Fibroblast of lung (primary cell): ENCODE data around the gene LLCFC1. TPM values are rescaled to one million over a fixed set of nuclear protein-coding genes. Genes with fewer than 3 reads are reported as not detected.

ENCODE experiments used
- DNase-seq, 2 donors: peaks; one replicate each; pipeline versions ENCODE4 v3.0.0 to v3.0.0-alpha.2; 2010; ENCODE audit warnings: low read depth in 2 of 2
- H2AFZ ChIP-seq: 2 replicates; pipeline ENCODE4 v1.5.1; 2012; ENCODE audit warnings: low read length, control low read depth, inconsistent platforms
- H3K27ac ChIP-seq: 2 replicates; pipeline ENCODE4 v1.5.1; 2011; ENCODE audit warnings: low read length, control low read depth; ENCODE audit not compliant: insufficient read depth
- H3K27me3 ChIP-seq: 2 replicates; pipeline ENCODE4 v1.5.1; 2011; ENCODE audit warnings: mild to moderate bottlenecking, low read length; ENCODE audit not compliant: control insufficient read depth, insufficient read depth
- H3K36me3 ChIP-seq: 2 replicates; pipeline ENCODE4 v1.5.1; 2011; ENCODE audit warnings: low read length; ENCODE audit not compliant: control insufficient read depth, insufficient read depth
- H3K4me1 ChIP-seq: 2 replicates; pipeline ENCODE4 v1.5.1; 2011; ENCODE audit warnings: low read length; ENCODE audit not compliant: control insufficient read depth, insufficient read depth; ENCODE audit errors: extremely low read depth
- H3K4me2 ChIP-seq: 2 replicates; pipeline ENCODE4 v1.5.1; 2011; ENCODE audit warnings: low read length, control low read depth; ENCODE audit not compliant: insufficient read depth; ENCODE audit errors: extremely low read depth
- H3K4me3 ChIP-seq, 4 experiments: fragments of 200-600 bp in 1 of 4; sonication (generic) in 1 of 4; replicated peaks in 1 of 4; 2 replicates each; pipeline ENCODE4 v1.5.1; 2011 to 2016; ENCODE audit warnings: low read length in 4 of 4, low read depth in 3 of 4, mild to moderate bottlenecking in 3 of 4, control low read depth in 2 of 4, inconsistent platforms in 1 of 4, mixed read lengths in 1 of 4; ENCODE audit not compliant: insufficient read depth in 1 of 4; ENCODE audit errors: control extremely low read depth in 1 of 4
- H3K79me2 ChIP-seq: 2 replicates; pipeline ENCODE4 v1.5.1; 2012; ENCODE audit warnings: mild to moderate bottlenecking, low read length, inconsistent platforms; ENCODE audit not compliant: control insufficient read depth, insufficient read depth
- H3K9ac ChIP-seq: 2 replicates; pipeline ENCODE4 v1.5.1; 2011; ENCODE audit warnings: mild to moderate bottlenecking, low read length, control low read depth; ENCODE audit not compliant: insufficient read depth
- H3K9me3 ChIP-seq: 2 replicates; pipeline ENCODE4 v1.5.1; 2012; ENCODE audit warnings: low read depth, low read length; ENCODE audit not compliant: control insufficient read depth, insufficient read depth
- H4K20me1 ChIP-seq: 2 replicates; pipeline ENCODE4 v1.5.1; 2011; ENCODE audit warnings: low read length; ENCODE audit not compliant: control insufficient read depth, insufficient read depth; ENCODE audit errors: extremely low read depth
- EZH2 ChIP-seq: IDR thresholded peaks from 2 replicates; pipeline ENCODE4 v1.5.1; 2012; ENCODE audit warnings: low read length, control low read depth, mild to moderate bottlenecking; ENCODE audit errors: missing control alignments
- polyA plus RNA-seq, 2 donors: library from polyadenylated mRNA; depleted of rRNA in 1 of 2; stranded (reverse) in 1 of 2; unstranded in 1 of 2; fragments of >200 nt; gene quantifications; 2 replicates each; pipeline ENCODE4 v1.2.1, GENCODE V29; 2011 to 2012; ENCODE audit warnings: missing spikeins in 1 of 2
- total RNA-seq: library from RNA; depleted of rRNA; stranded (reverse); fragments of >200 nt; gene quantifications from 2 replicates; pipeline ENCODE4 v1.2.1, GENCODE V29; 2014
- TF ChIP-seq, protein P1 (sequence below), 2 donors: IDR thresholded peaks in 1 of 2; conservative IDR thresholded peaks in 1 of 2; 1 replicate in 1 of 2; 2 replicates in 1 of 2; pipeline ENCODE4 v1.5.1; 2011 to 2012; ENCODE audit warnings: low read length in 2 of 2, control low read depth in 1 of 2, inconsistent platforms in 1 of 2, low read depth in 1 of 2, mild to moderate bottlenecking in 1 of 2

Gene LLCFC1
- total and polyA plus RNA-seq, 2 donors (not counting 1 experiment from before 2014, with no cell fraction given) = not detected

DNA sequence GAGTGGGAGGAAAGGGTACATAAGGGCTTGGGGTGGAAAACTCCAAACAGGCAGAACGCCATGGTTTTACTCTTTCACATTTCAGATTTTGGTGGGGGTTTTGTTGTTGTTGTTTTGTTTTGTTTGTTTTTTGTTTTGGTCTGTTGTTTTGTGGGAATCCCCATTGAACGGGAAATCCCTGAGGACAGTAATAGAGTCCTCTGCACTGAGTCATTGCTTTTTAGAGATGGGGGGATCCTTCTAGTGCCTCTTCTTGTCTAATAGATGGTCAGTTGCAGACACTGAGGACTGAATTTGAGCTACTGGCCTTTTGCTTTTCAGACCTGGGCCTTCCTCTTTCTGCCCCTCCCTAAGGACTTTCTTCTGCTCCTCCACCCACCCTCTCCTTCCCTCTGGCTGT is 25.7 kb upstream of the LLCFC1 start:
- Histone ChIP-seq H3K79me2 (no peaks in the 10 kb centered on the region), H3K9me3 (no peaks in the 10 kb centered on the region), H3K4me2 (no peak overlapping the region), H2AFZ (no peak overlapping the region), H3K4me1 (no peaks in the 10 kb centered on the region), H3K4me3 (no peak overlapping the region), H3K27me3 (no peaks in the 10 kb centered on the region), H3K27ac (no peak overlapping the region), H4K20me1 (no peaks in the 10 kb centered on the region), H3K9ac (no peak overlapping the region), H3K36me3 (no peaks in the 10 kb centered on the region)
- DNase-seq = no peak
- TF ChIP-seq, protein P1, sequence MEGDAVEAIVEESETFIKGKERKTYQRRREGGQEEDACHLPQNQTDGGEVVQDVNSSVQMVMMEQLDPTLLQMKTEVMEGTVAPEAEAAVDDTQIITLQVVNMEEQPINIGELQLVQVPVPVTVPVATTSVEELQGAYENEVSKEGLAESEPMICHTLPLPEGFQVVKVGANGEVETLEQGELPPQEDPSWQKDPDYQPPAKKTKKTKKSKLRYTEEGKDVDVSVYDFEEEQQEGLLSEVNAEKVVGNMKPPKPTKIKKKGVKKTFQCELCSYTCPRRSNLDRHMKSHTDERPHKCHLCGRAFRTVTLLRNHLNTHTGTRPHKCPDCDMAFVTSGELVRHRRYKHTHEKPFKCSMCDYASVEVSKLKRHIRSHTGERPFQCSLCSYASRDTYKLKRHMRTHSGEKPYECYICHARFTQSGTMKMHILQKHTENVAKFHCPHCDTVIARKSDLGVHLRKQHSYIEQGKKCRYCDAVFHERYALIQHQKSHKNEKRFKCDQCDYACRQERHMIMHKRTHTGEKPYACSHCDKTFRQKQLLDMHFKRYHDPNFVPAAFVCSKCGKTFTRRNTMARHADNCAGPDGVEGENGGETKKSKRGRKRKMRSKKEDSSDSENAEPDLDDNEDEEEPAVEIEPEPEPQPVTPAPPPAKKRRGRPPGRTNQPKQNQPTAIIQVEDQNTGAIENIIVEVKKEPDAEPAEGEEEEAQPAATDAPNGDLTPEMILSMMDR (conservative IDR thresholded peaks at IDR 0.05 in 1 of 2, IDR thresholded peaks at IDR 0.05 in 1 of 2; ENCODE audit: low read depth in 1 of 2, low read length in 2 of 2) = no peak
- no peak for TF ChIP-seq EZH2

DNA sequence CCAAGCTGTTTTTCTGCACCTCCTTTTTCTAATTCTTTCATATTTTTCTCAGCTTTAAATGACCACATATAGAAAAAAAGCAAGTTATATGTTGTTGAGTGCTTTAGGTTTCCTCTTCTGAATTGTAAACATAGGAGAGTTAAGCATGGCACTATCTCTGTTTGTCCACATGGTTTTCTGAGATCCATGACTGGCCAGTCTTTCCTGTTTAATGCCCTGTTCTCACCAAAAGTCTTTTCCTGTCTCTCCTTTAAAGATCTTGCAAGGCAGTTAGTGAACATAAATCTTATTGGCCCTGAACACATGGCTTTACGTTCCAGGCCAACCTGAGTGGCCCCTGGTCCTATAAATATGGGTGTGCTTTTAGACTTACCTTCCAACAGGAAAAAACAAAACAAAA is 25.2 kb upstream of the LLCFC1 start:
- no peak overlapping the region for H3K4me2 ChIP-seq
- TF ChIP-seq, protein P1 (conservative IDR thresholded peaks at IDR 0.05 in 1 of 2, IDR thresholded peaks at IDR 0.05 in 1 of 2; ENCODE audit: low read depth in 1 of 2, low read length in 2 of 2) = no peak
- no peak for TF ChIP-seq EZH2
- H4K20me1 ChIP-seq = no peaks in the 10 kb centered on the region
- no peak overlapping the region for H3K9ac ChIP-seq
- no peak for DNase-seq
- no peak overlapping the region for H3K4me3 ChIP-seq
- H3K36me3 ChIP-seq = no peaks in the 10 kb centered on the region
- no peaks in the 10 kb centered on the region for H3K27me3 ChIP-seq
- H3K79me2 ChIP-seq = no peaks in the 10 kb centered on the region
- H3K9me3 ChIP-seq = no peaks in the 10 kb centered on the region
- H2AFZ ChIP-seq = no peak overlapping the region
- H3K4me1 ChIP-seq = no peaks in the 10 kb centered on the region
- H3K27ac ChIP-seq = no peak overlapping the region

DNA sequence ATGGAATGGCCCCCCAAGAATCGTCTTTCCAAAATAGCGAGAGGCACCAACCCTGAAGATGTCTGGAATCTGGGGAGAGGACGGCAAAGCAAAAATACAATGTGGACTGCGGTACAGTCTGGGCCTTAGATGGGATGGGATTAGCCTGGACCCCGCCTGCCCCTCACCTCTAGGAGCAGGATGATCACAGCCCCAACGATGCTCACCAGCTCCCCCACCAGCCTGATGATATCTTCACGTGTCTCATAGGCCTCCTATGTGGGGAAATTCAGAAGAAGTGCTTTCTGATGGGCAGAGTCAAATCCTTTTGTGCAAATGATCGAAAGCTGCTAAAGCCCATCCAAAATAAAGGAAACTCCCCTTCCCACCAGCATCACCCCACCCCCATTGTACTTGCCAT is 24.0 kb upstream of the LLCFC1 start:
- Histone ChIP-seq H3K9me3 (no peaks in the 10 kb centered on the region), H3K4me2 (no peak overlapping the region), H3K27ac (no peak overlapping the region), H3K4me3 (no peak overlapping the region), H3K9ac (no peak overlapping the region), H3K36me3 (no peaks in the 10 kb centered on the region), H3K4me1 (no peaks in the 10 kb centered on the region), H3K79me2 (no peaks in the 10 kb centered on the region), H4K20me1 (no peaks in the 10 kb centered on the region), H3K27me3 (no peaks in the 10 kb centered on the region), H2AFZ (no peak overlapping the region)
- TF ChIP-seq, protein P1 (conservative IDR thresholded peaks at IDR 0.05 in 1 of 2, IDR thresholded peaks at IDR 0.05 in 1 of 2; ENCODE audit: low read depth in 1 of 2, low read length in 2 of 2) = no peak
- no peak for TF ChIP-seq EZH2
- DNase-seq = no peak
